Stimulated activated CD4-positive, alpha-beta T cell treated with anti-CD3 and anti-CD28 coated beads, Interleukin-1b, Interleukin-23, amount 100 ng/mL, for 4 hours (primary cell): ENCODE data around the gene ENTPD7.
"Not testable (repeated sequence)": the region's sequence is repeated elsewhere in the genome, so short reads cannot be mapped to it uniquely, and the experiment has no call there.

Experiments used
- DNase-seq, 2 donors: peaks; one replicate each; pipeline ENCODE4 v3.0.0-alpha.2; 2020; ENCODE audit warnings: low read depth in 2 of 2

The ENTPD7 gene

DNA sequence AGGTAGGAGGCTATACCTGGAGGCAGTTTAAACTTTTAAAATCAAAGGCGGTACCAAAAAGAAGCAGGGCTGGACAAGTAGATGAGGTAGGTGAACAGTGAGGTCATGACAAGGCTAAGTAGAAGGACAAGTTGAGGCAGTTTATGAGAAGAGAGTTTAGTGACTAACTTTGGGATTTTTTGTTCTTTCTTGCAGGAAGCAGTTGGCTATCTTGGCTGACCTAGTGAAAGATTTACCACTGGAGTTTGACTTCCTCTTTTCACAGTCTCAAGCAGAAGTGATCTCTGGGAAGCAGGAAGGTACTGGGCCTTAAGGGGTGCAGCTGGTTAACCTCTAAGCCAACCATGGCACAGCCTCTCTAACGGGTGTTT lies 26.3 kb downstream of the ENTPD7 start:
- DNase-seq, result no peak

DNA sequence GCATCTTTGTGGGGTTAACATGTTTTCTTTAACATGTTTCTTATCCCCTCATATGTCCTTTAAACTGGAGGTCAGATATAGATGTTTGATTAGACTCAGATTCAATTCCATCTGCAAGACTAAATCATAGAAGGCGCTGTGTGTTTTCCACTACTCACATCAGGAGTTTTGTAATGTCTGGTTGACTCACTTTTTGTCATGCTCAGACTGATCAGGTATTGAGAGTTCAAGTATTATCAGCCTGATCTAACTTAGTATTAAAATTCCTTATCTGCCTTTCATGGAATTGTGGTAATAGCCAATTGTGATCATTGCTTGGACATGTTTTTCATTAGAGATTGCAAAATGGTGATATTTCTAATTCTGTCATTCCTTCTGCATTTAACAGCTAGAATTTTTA lies 30.2 kb downstream of the ENTPD7 start:
- DNase-seq, result no peak

DNA sequence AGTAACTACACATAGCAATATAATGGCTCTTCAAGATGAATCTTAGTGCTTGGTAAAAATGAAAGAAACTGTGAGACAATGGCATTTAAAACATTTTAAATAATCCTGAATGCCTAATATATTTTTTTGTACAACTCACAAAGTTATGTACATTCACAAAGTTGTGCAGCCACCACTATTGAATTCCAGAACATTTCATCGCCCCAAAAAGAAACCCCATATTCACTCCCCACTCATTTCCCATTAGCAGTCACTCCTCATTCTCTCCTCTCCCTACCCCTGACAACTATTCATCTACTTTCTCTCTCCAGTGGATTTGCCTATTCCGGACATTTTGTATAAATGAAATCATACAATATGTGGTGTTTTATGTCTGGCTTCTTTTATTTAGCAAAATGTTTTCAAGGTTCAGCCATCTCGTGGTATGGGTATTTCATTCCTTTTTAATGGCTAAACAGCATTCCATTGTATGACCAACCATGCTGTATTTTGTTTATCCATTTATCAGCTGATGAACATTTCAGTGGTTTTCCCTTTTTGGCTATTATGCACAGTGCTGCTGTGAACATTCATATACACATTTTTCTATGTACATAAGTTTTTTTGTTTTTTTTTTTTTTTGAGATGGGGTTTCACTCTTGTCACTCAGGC lies 34.7 kb downstream of the ENTPD7 start:
- DNase-seq, result no peak

DNA sequence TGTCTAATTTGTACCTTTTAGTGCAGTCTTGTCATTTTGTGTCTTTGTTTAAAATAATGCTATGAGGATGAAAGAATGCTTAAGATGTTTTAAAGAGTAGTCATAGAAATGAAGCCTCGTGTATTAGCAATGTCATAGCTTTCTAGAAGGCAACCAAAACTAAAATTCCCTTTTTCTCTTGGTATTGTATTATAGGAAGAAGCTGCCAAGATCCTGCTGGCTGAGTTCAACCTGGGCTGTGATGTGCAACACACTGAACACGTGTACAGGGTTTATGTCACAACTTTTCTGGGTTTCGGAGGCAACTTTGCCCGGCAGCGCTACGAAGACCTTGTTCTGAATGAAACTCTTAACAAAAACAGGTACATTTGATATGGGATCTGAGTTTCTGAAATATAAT lies 36.5 kb downstream of the ENTPD7 start:
- DNase-seq, result no peak

DNA sequence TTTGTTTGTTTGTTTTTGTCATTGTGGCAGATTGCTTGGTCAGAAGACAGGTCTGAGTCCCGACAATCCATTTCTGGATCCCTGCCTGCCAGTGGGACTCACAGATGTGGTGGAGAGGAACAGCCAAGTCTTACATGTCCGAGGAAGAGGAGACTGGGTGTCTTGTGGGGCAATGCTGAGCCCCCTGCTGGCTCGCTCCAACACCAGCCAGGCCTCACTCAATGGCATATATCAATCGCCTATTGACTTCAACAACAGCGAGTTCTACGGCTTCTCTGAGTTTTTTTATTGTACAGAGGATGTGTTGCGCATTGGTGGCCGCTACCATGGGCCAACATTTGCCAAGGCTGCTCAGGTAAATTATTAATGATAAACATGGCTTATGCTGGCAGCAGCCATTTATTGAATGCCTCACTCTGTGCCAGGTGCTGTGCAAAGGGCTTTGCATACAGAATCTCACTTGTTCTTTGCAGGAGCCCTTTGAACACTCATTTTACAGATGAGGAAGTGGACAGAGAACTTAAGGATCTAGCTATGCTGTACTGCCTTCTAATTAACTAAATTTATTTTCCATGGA lies 39.3 kb downstream of the ENTPD7 start:
- no peak for DNase-seq

- DNase-seq, result no peak
Observed at GRCh38 chr10:99700649-99701048, 41.3 kb downstream of the ENTPD7 start.

DNA sequence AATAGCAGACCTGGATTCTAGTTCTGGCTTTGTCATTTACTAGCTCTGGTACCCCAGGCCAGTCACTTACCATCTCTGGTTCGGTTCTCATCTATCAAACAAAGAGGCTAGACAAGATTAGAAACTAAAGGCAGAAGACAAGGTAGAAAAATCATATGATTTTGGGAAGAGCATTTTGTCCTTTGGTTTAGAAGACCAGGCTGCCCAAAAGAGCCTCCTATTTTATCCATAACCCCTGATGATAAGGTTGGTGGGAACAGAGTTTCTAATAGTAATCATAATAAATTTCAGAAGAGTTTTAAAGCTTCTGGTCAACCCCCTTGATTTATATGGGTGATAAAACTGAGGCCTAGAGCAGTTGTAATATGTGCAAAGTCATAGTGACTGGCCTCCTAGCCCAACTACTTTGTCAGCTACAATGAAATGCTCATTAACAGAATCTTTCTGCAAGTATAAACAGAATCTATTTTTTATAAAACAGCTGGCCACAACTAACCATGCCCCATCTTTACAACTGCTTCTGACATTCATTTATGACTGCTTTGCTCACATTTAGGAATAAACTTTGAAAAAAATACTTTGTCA lies 49.2 kb downstream of the ENTPD7 start:
- DNase-seq, result no peak

DNA sequence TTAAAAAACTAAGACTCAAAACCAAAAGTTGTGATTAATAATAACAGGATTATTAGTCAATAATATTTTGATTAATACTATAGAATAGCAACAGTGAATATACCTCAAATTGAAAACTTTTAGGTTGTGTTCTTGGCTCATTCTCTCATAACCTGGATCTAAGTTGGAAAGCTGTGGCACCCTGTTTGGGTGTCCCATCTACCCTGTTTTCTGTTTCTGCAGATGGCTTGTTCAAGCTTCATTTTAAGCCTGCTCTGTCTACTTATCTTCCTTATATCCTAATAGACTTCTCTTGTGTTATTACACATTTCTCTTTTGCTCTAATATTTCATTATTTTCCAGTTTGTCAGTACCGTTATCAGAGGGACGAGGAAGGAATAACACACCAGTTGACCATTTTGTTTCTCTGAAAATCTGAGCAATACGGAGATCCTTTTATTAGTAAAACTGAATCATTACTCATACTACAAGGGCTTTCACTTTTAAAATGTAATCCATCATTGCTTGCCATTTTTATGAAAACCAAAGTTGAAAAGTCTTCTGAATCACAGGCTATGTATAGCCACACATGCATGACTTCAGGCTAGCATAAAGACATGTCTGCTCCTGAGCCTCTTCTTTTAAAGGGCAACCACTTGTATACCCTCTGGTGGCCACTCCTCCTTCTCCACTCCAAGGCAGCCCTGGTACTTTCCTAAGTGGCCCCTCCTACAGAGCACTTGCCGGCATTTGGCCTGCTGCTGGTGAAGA lies 50.3 kb downstream of the ENTPD7 start:
- DNase-seq, result no peak

DNA sequence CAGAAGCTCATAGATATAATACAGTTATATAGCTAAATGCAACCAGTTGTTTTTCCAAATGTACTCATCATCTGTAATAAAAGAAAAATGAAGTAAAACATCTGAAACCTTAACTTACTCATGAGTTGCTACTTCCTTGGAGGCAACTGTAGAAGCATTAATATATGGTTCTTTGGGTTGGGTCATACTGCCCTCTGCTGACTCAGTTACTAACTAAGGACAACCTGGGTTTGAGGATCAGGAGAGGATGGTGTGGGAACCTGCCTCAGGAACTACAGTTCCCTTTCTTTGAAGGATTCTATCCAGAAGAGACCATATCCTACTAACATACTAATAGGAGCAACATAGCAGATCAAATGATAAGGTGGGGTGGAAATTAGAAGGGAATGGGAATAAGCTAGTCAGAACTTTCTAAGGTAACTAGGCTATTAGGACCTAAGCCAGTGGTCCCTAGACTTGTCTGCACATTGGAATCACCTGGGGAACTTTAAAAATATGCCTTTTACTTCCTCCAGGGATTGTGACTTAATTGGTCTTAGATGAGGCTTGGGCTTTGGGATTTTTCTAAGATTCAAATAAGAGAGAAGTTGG lies 51.9 kb downstream of the ENTPD7 start:
- DNase-seq, result peak in 1 of 2 donors; percentile 7

GRCh38 chr10:99714446-99714845 lies 55.1 kb downstream of the ENTPD7 start:
- no peak for DNase-seq

DNA sequence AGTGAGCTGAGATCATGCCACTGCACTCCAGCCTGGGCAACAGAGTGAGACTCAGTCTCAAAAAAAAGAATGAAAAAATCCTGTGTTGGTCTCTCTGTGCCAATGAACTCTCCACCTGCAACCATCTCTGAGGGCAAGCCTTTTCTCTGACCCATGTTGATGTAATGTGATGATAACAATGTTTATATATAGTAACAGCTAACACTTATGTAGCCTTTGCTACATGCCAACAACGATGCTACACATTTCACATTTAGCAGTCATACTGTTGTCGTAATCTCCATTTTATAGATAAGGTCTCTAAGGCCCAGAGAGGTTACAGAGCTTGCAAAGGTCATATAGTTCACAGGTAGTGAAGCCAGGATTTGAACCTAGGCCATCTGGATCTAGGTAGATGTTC lies 61.1 kb downstream of the ENTPD7 start:
- DNase-seq, result no peak

GRCh38 chr10:99730026-99730425 lies 70.7 kb downstream of the ENTPD7 start:
- no peak for DNase-seq

DNA sequence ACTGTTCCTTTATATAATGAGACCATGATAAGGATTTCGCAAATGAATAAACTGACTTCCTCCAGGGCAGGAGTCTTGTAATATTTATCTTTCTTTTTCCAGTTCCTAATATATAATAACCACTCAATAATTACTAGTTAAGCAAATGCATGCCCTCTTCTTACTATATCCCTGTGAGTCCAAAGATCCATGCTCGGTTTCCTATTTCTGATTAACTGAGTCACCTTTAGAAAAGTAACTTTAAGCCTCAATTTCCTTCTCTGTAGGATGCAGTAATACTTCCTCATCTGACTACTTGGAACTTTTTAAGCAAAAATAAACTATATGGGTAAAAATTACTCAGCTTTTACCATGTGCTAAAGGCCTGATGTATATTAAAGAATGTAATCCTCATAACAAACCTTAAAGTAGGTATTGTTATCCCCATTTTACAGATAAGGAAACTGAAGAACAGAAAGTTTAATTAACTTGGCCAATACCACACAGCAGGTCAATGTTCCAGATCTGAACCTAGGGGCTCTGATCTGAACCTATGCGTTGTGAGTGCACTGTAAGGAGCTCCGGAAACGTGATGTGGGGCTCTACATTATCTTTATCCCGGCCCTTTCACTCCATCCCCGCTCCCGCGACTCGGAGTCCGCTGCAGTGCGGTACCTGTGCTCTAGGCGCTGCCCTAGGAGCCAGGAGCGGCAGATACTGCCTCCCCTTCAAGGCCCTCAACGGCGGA lies 72.2 kb downstream of the ENTPD7 start:
- no peak for DNase-seq

DNA sequence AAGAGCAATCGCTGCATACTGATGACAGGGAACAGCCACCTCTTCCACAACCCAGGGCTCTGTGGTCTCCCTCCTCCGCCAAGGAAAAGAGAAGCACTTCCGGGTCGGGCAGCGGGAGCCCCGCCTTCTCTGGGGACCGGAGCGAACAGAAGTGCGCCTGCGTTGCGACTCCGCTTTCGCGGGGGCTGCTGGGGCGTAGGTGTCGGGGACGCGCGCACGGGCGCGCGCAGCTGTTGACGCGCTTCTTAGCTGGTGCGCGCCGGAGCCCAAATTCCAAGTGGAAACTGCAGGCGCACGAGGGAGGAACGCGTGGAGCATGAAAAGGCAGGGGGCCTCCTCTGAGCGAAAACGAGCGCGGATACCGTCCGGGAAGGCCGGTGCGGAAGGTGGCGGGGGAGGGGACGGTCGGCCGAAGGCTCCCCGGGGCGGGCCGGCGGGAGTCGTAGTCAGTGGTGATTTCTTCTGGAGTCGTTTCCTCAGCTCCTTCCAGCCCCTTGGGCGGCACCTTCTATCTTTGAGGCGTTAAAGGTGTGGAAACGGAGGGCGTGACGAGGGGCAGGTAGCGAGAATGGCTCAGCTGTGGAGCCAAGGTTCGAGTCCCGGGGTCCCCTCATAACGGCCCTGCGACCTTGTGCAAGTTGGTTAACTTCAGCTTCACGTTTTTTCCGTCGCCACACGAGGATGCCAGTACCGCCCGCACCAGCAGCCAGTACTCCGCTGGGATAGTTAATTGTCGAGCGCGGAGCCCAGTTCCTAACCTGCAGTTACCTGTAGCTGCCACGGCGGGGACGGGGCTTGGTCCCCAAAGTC lies 72.9 kb downstream of the ENTPD7 start, which contains the start of the genes COX15 and CUTC:
TSS of gene COX15 (minus strand) at position 95 of the 810 bp plus-strand sequence. CDS start at position 17, 78 bp downstream.
TSS of gene CUTC (plus strand) at position 202 of the 810 bp plus-strand sequence. CDS start at position 317, 115 bp downstream.
- peak; percentile 88 to 90 for DNase-seq

DNA sequence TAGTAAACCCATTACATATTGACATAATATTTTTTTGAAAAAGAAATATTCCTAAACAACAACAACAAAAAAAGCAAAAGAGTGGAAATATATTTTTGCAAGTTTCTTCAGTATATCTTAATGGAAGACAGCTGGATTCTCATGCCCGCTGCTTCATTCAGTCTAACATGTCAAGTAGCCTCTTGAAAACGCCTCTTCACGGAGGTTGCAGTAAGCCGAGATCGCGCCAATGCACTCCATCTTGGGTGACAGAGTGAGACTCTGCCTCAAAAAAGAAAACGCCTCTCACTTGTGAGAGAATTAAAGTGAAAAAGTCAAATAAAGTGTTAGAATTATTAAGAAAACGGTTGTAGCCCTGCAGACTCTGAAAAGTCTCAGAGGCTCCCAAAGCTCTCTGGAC lies 74.1 kb downstream of the ENTPD7 start:
- DNase-seq, result no peak

DNA sequence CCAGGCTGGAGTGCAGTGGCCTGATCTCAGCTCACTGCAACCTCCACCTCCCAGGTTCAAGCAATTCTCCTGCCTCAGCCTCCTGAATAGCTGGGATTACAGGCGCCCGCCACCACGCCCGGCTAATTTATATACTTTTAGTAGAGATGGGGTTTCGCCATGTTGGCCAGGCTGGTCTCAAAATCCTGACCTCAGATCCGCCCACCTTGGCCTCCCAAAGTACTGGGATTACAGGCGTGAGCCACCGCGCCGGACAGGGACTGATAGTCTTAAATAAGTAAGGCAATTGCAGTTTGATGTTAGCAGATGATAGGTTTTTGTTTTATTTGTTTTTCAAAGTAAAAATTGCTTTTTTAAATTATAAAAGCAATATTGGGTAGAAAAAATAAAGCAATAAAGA lies 74.8 kb downstream of the ENTPD7 start:
- not testable (repeated sequence) for DNase-seq

DNA sequence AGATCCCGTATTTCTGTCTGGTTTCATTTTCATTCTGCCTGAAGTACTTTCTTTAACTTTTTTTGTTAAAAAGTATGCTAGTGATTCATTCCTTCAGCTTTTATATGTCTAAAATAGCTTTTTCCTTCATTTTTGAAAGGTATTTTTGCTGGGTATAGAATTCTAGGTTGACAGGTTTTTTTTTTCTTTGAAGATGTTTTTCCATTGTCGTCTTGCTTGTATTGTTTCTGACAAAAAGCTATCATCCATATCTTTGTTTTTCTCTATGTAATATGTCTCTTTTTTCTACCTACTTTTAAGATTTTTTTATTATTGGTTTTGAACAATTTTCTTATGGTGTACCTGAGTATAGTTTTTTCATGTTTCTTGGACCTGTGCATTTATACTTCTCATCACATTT lies 81.0 kb downstream of the ENTPD7 start:
- DNase-seq, result no peak

- no peak for DNase-seq
Observed at GRCh38 chr10:99740933-99741559, 81.7 kb downstream of the ENTPD7 start.

DNA sequence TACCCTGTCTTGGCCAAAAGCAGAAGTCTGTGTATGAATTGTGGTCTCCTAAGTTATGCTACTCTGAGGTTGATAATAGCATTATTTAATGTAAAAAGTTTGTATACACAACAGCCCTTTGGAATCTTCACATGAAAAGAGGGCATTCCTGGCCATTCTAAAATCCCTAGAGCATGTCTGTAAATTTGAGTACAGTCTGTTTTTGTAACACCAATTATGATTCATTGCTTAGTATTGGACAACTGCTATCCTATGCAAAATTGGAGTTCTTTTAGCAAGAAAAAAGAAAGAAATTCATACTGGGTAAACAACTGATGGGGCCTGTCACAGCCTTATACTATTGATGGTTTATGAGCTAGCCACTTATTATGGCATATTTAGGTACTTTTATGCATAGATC lies 82.9 kb downstream of the ENTPD7 start:
- DNase-seq, result no peak

- no peak for DNase-seq
Observed at GRCh38 chr10:99742701-99743100, 83.4 kb downstream of the ENTPD7 start.
